ENCODE measurements around the gene CCL8. TPM values are rescaled to one million over a fixed set of nuclear protein-coding genes. Genes with fewer than 3 reads are reported as not detected.
"Not testable (repeated sequence)": the region's sequence is repeated elsewhere in the genome, so short reads cannot be mapped to it uniquely, and the experiment has no call there.

The CCL8 gene
- total RNA-seq, 4 donors from 2014 or later = 20.6 TPM; not detected in 3

GRCh38 chr17:34318474-34318873 lies 761 bp upstream of the CCL8 start:
- no peak overlapping the region for H3K4me3 ChIP-seq
- H3K9me3 ChIP-seq = no peaks in the 10 kb centered on the region
- H3K27ac ChIP-seq = peak overlapping the region in 1 of 4 donors; percentile 47
- H3K27me3 ChIP-seq = no peaks in the 10 kb centered on the region
- no peaks in the 10 kb centered on the region for H3K4me1 ChIP-seq
- no peaks in the 10 kb centered on the region for H3K36me3 ChIP-seq
- DNase-seq = peak in 1 of 3 donors; percentile 20
- no peak for TF ChIP-seq CTCF (IDR thresholded peaks at IDR 0.05)
- TF ChIP-seq POLR2A (IDR thresholded peaks at IDR 0.05) = no peak

GRCh38 chr17:34321964-34322363 lies 2.7 kb downstream of the CCL8 start:
- TF ChIP-seq CTCF (IDR thresholded peaks at IDR 0.05) = no peak
- TF ChIP-seq POLR2A (IDR thresholded peaks at IDR 0.05) = no peak
- H3K27ac ChIP-seq = peak overlapping the region in 2 of 4 donors; percentile 4 to 47

GRCh38 chr17:34327580-34327979 lies 8.3 kb downstream of the CCL8 start:
- H3K27me3 ChIP-seq, H3K9me3 ChIP-seq, DNase-seq, H3K4me3 ChIP-seq, H3K4me1 ChIP-seq, H3K36me3 ChIP-seq: not testable (repeated sequence)
- H3K27ac ChIP-seq = peak overlapping the region in 1 of 4 donors; percentile 0

More at GRCh38 chr17:34321964-34322363, 2.7 kb downstream of the CCL8 start:
- H3K27me3 ChIP-seq = no peaks in the 10 kb centered on the region
- DNase-seq = no peak
- no peak overlapping the region for H3K4me3 ChIP-seq
- no peaks in the 10 kb centered on the region for H3K9me3 ChIP-seq
- H3K4me1 ChIP-seq = no peaks in the 10 kb centered on the region
- H3K36me3 ChIP-seq = no peaks in the 10 kb centered on the region

GRCh38 chr17:34337701-34338100 lies 18.5 kb downstream of the CCL8 start:
- DNase-seq = no peak
- TF ChIP-seq POLR2A (IDR thresholded peaks at IDR 0.05) (no peak), CTCF (IDR thresholded peaks at IDR 0.05) (no peak)

GRCh38 chr17:34339138-34339770 lies 20.0 kb downstream of the CCL8 start:
- TF ChIP-seq POLR2A (IDR thresholded peaks at IDR 0.05) (no peak), CTCF (IDR thresholded peaks at IDR 0.05) (no peak)
- H3K27ac ChIP-seq = no peak overlapping the region
- no peak overlapping the region for H3K4me3 ChIP-seq
- H3K9me3 ChIP-seq = no peaks in the 10 kb centered on the region
- no peak for DNase-seq
- no peaks in the 10 kb centered on the region for H3K4me1 ChIP-seq
- H3K36me3 ChIP-seq = no peaks in the 10 kb centered on the region
- H3K27me3 ChIP-seq = no peaks in the 10 kb centered on the region

More at GRCh38 chr17:34337701-34338100, 18.5 kb downstream of the CCL8 start:
- Histone ChIP-seq H3K36me3 (no peaks in the 10 kb centered on the region), H3K27me3 (no peaks in the 10 kb centered on the region), H3K27ac (no peak overlapping the region), H3K4me3 (no peak overlapping the region), H3K4me1 (no peaks in the 10 kb centered on the region), H3K9me3 (no peaks in the 10 kb centered on the region)

- TF ChIP-seq POLR2A (IDR thresholded peaks at IDR 0.05) (no peak), CTCF (IDR thresholded peaks at IDR 0.05) (no peak)
- no peak for DNase-seq
- Histone ChIP-seq H3K9me3 (no peaks in the 10 kb centered on the region), H3K27me3 (no peaks in the 10 kb centered on the region), H3K4me1 (no peaks in the 10 kb centered on the region), H3K4me3 (no peak overlapping the region), H3K36me3 (no peaks in the 10 kb centered on the region), H3K27ac (no peak overlapping the region)
These were observed 22.7 kb downstream of the CCL8 start for GRCh38 chr17:34341916-34342315.

Measured in Peyer's patch (tissue), 4 donors.